DOHH2 (cell line): ENCODE measurements around the gene CDH4.

Experiments used
- CTCF ChIP-seq: fragments of 200-600 bp; sonication (generic); IDR thresholded peaks from one replicate; pipeline ENCODE4 v1.5.1; 2014; ENCODE audit warnings: antibody characterized with exemption, mild to moderate bottlenecking, low read depth, low read length; ENCODE audit not compliant: poor library complexity, severe bottlenecking
- EZH2phosphoT487 ChIP-seq: fragments of 200-600 bp; sonication (generic); IDR thresholded peaks from 2 replicates; pipeline ENCODE4 v1.6.1; 2017; ENCODE audit warnings: borderline replicate concordance, mild to moderate bottlenecking, antibody characterized with exemption, low read length, moderate library complexity, mixed read lengths

- no peak for TF ChIP-seq CTCF
- no peak for TF ChIP-seq EZH2phosphoT487
Measured at GRCh38 chr20:61890210-61890609, 638.1 kb downstream of the CDH4 start.
